GM18868 (cell line): ENCODE results near the gene MICAL1.

Experiments
- ATAC-seq: cut with Tn5 transposase; IDR thresholded peaks from one replicate; pipeline ENCODE4 v1.9.1; 2021; ENCODE audit warnings: mild to moderate bottlenecking, moderate library complexity; ENCODE audit not compliant: unreplicated experiment

Gene MICAL1

GRCh38 chr6:109456111-109456583 is 575 bp upstream of the MICAL1 start:
- ATAC-seq: no peak

GRCh38 chr6:109454496-109455436 is 806 bp downstream of the MICAL1 start:
- peak; percentile 36 for ATAC-seq

GRCh38 chr6:109453594-109454495 is 1.7 kb downstream of the MICAL1 start:
- no peak for ATAC-seq

GRCh38 chr6:109453156-109453555 is 2.4 kb downstream of the MICAL1 start:
- ATAC-seq: no peak

GRCh38 chr6:109452181-109452580 is 3.4 kb downstream of the MICAL1 start:
- ATAC-seq: no peak

GRCh38 chr6:109451376-109451775 is 4.2 kb downstream of the MICAL1 start:
- ATAC-seq: no peak

GRCh38 chr6:109450801-109451200 is 4.8 kb downstream of the MICAL1 start:
- no peak for ATAC-seq

GRCh38 chr6:109449795-109450673 is 5.5 kb downstream of the MICAL1 start:
- no peak for ATAC-seq

GRCh38 chr6:109449064-109449794 is 6.3 kb downstream of the MICAL1 start:
- no peak for ATAC-seq

- ATAC-seq: no peak
These were observed 7.0 kb downstream of the MICAL1 start for GRCh38 chr6:109448615-109449014.

- ATAC-seq: no peak
These were observed 7.6 kb downstream of the MICAL1 start for GRCh38 chr6:109447878-109448555.

- no peak for ATAC-seq
These were observed 8.5 kb downstream of the MICAL1 start for GRCh38 chr6:109447087-109447486.

- no peak for ATAC-seq
These were observed 9.0 kb downstream of the MICAL1 start for GRCh38 chr6:109446541-109446940.

GRCh38 chr6:109446072-109446471 is 9.5 kb downstream of the MICAL1 start:
- no peak for ATAC-seq

- no peak for ATAC-seq
These were observed 10.2 kb downstream of the MICAL1 start for GRCh38 chr6:109445382-109445781.

GRCh38 chr6:109443425-109443950 is 12.1 kb downstream of the MICAL1 start:
- no peak for ATAC-seq

GRCh38 chr6:109442393-109442924 is 13.1 kb downstream of the MICAL1 start:
- no peak for ATAC-seq

- ATAC-seq: peak; percentile 16
These were observed 14.3 kb downstream of the MICAL1 start for GRCh38 chr6:109441069-109441816.
